GM12878 (cell line): ENCODE data around the gene SELENBP1. TPM values are rescaled to one million over a fixed set of nuclear protein-coding genes. Genes with fewer than 3 reads are reported as not detected.

Experiments used
- ATAC-seq: fragments of 200-7000 bp; cut with Tn5 transposase; 3 replicates; pipeline ENCODE4 v1.9.1; 2020; ENCODE audit warnings: mild to moderate bottlenecking, moderate library complexity
- BruUV-seq: library from RNA; stranded (reverse); fragments of 400-500 nt; replicated peaks from 2 replicates; lab custom pipeline; 2021; lab: Mats Ljungman, UMichigan
- CTCF ChIA-PET: fragments of 300-600 bp; sonication (Branson Sonifier 250); formaldehyde crosslinking; extraction: SDS; loops from one replicate; lab custom pipeline; 2021; ENCODE audit warnings: inconsistent platforms; lab: Yijun Ruan, JAX
- POLR2A ChIA-PET: fragments of 350-600 bp; formaldehyde crosslinking; extraction: SDS; loops from one replicate; lab custom pipeline; 2021; ENCODE audit warnings: inconsistent platforms; lab: Charles Lee
- RAD21 ChIA-PET: fragments of 300-600 bp; sonication (Branson Sonifier 250); formaldehyde crosslinking; loops from one replicate; lab custom pipeline; 2023; ENCODE audit warnings: antibody characterized with exemption; ENCODE audit not compliant: unreplicated experiment; lab: Charles Lee
- SMC1A ChIA-PET: fragments of 300-600 bp; sonication (Branson Sonifier 250); formaldehyde crosslinking; loops from one replicate; lab custom pipeline; 2023; ENCODE audit not compliant: unreplicated experiment, uncharacterized antibody; lab: Charles Lee
- DNase-seq: peaks from one replicate; pipeline ENCODE4 v3.0.0-alpha.2; 2011; ENCODE audit warnings: low read depth, low spot score
- FAIRE-seq: peaks from 3 replicates; lab custom pipeline; 2011; peaks lifted over from hg19 to GRCh38; lab: Jason Lieb, UNC
- H2AFZ ChIP-seq: 2 replicates; pipeline ENCODE4 v1.6.0; 2011; ENCODE audit warnings: low read depth, low read length, control low read depth; ENCODE audit not compliant: control insufficient read depth
- H3K27ac ChIP-seq: 2 replicates; pipeline ENCODE4 v1.5.1; 2011; ENCODE audit warnings: control low read depth; ENCODE audit not compliant: control insufficient read depth, insufficient read depth
- H3K27me3 ChIP-seq, 2 experiments: replicated peaks in 1 of 2; 2 replicates each; pipeline versions ENCODE4 v1.6.0 to v1.6.1; 2011; ENCODE audit warnings: low read length in 1 of 2; ENCODE audit not compliant: control insufficient read depth in 2 of 2, insufficient read depth in 2 of 2
- H3K36me3 ChIP-seq, 2 experiments: 2 replicates each; pipeline ENCODE4 v1.5.1; 2011; ENCODE audit warnings: low read length in 1 of 2; ENCODE audit not compliant: control insufficient read depth in 2 of 2, insufficient read depth in 2 of 2
- H3K4me1 ChIP-seq: 2 replicates; pipeline ENCODE4 v1.6.1; 2011; ENCODE audit warnings: mild to moderate bottlenecking, low read length, moderate library complexity, mixed read lengths; ENCODE audit not compliant: control insufficient read depth, insufficient read depth
- H3K4me2 ChIP-seq: 2 replicates; pipeline ENCODE4 v1.6.0; 2011; ENCODE audit warnings: control low read depth; ENCODE audit not compliant: control insufficient read depth, insufficient read depth
- H3K4me3 ChIP-seq: fragments of 200-600 bp; sonication (generic); 2 replicates; pipeline ENCODE4 v1.5.1; 2016
- H3K79me2 ChIP-seq: 2 replicates; pipeline ENCODE4 v1.6.0; 2011; ENCODE audit warnings: low read length; ENCODE audit not compliant: control insufficient read depth, insufficient read depth
- H3K9ac ChIP-seq: 2 replicates; pipeline ENCODE4 v1.8.0; 2011; ENCODE audit warnings: low read length, control low read depth, mixed read lengths; ENCODE audit not compliant: control insufficient read depth, insufficient read depth
- H3K9me3 ChIP-seq: replicated peaks from 3 replicates; pipeline ENCODE4 v1.5.1; 2011; ENCODE audit warnings: mild to moderate bottlenecking, low read length; ENCODE audit not compliant: control insufficient read depth, insufficient read depth
- H4K20me1 ChIP-seq: 2 replicates; pipeline ENCODE4 v1.6.0; 2011; ENCODE audit not compliant: control insufficient read depth, insufficient read depth
- BCL11A ChIP-seq: IDR thresholded peaks from 2 replicates; pipeline ENCODE4 v1.6.1; 2011; ENCODE audit warnings: low read depth, low read length
- DPF2 ChIP-seq: fragments of 450-650 bp; IDR thresholded peaks from 2 replicates; pipeline ENCODE4 v1.6.1; 2017; ENCODE audit warnings: mild to moderate bottlenecking
- EED ChIP-seq: sonication (generic); IDR thresholded peaks from 2 replicates; pipeline ENCODE4 v1.6.1; 2016; ENCODE audit warnings: antibody characterized with exemption, low read depth
- MTA3 ChIP-seq: IDR thresholded peaks from 2 replicates; pipeline ENCODE4 v1.6.1; 2012; ENCODE audit warnings: low read length, inconsistent platforms, borderline replicate concordance
- MYC ChIP-seq: IDR thresholded peaks from 2 replicates; pipeline ENCODE4 v1.6.1; 2011; ENCODE audit warnings: mild to moderate bottlenecking, low read length, moderate library complexity, inconsistent platforms; ENCODE audit not compliant: insufficient read depth, insufficient replicate concordance, insufficient read length, severe bottlenecking
- NFYA ChIP-seq: IDR thresholded peaks from 2 replicates; pipeline ENCODE4 v1.6.1; 2011; ENCODE audit warnings: low read depth, mild to moderate bottlenecking, low read length, improper control_type of control experiment, borderline replicate concordance
- NR2F1 ChIP-seq: fragments of 450-650 bp; conservative IDR thresholded peaks from 2 replicates; pipeline ENCODE4 v1.6.1; 2017; ENCODE audit warnings: mild to moderate bottlenecking
- PBX3 ChIP-seq: IDR thresholded peaks from 2 replicates; pipeline ENCODE4 v1.6.1; 2011; ENCODE audit warnings: mild to moderate bottlenecking, low read depth, low read length, moderate library complexity; ENCODE audit not compliant: insufficient replicate concordance
- SREBF2 ChIP-seq: IDR thresholded peaks from 2 replicates; pipeline ENCODE4 v1.6.1; 2012; ENCODE audit warnings: mild to moderate bottlenecking, low read length
- YBX1 ChIP-seq: fragments of 450-650 bp; IDR thresholded peaks from 2 replicates; pipeline ENCODE4 v1.6.1; 2016; ENCODE audit warnings: antibody characterized with exemption
- WGBS: methylation state at CpG from one replicate; pipeline ENCODE4 v1.1.6; 2016; ENCODE audit warnings: low lambda C conversion rate; ENCODE audit not compliant: insufficient replicate concordance, insufficient coverage; ENCODE audit errors: missing lambda C conversion rate; 5-methylcytosine and 5-hydroxymethylcytosine counted together
- in situ Hi-C: fragments of 300-500 bp; cut with MboI; formaldehyde crosslinking; loops from 9 replicates; pipeline ENCODE4 v1.14.3; 2018; ENCODE audit warnings: mixed read lengths
- intact Hi-C: fragments of 100-400 bp; cut with micrococcal nuclease; formaldehyde crosslinking; loops from one replicate; pipeline ENCODE4 v1.14.2; 2022; ENCODE audit not compliant: unreplicated experiment
- polyA plus RNA-seq, 11 experiments: library from polyadenylated mRNA; depleted of rRNA in 4 of 11; unstranded in 6 of 11; stranded (reverse) in 5 of 11; fragments of >200 nt; fragmentation: Nextera tagmentation in 4 of 11; fragmentation: Illumina TruSeq in 1 of 11; extraction: Ambion mirVana in 4 of 11; extraction: Trizol in 1 of 11; gene quantifications; 1 replicate in 1 of 11; 2 replicates in 10 of 11; pipeline versions ENCODE4 v1.2.1 to v1.2.3, GENCODE V29; 2011 to 2016; ENCODE audit warnings: inconsistent platforms in 2 of 11, missing spikeins in 2 of 11, low read depth in 1 of 11
- total RNA-seq, 4 experiments: library from RNA; depleted of rRNA in 3 of 4; stranded (reverse); fragments of >200 nt in 3 of 4; fragmentation: Illumina TruSeq in 1 of 4; extraction: Trizol in 1 of 4; gene quantifications; 2 replicates each; pipeline versions ENCODE4 v1.2.1 to v1.2.3, GENCODE V29; 2013 to 2021

SELENBP1 gene
- total and polyA plus RNA-seq, 10 of the 15 experiments (the other 5 are each of a cell fraction or from before 2014, with no cell fraction given) = 0.41 TPM; not detected in 9

GRCh38 chr1:151384584-151384983 is 12.1 kb upstream of the SELENBP1 start:
- no peak overlapping the region for H3K4me2 ChIP-seq
- ChIA-PET POLR2A (no interaction called here), CTCF (interaction anchor here (0.6 to 1.3 kb wide), 4 partner anchors 9 to 44 kb away, joined by 3 to 7 read pairs (median 4); no protein-coding TSS in a partner anchor), RAD21 (interaction anchor here (1.1 kb wide), 1 partner anchor 15 kb away, joined by 3 read pairs; no protein-coding TSS in a partner anchor)
- no peak overlapping the region for H2AFZ ChIP-seq
- H3K27ac ChIP-seq = no peak overlapping the region
- no peak for ATAC-seq
- no peaks in the 10 kb centered on the region for H4K20me1 ChIP-seq
- H3K27me3 ChIP-seq = no peaks in the 10 kb centered on the region
- DNase-seq = no peak
- no TSS peak for BruUV-seq
- FAIRE-seq = no peak
- no peak for TF ChIP-seq YBX1
- TF ChIP-seq NFYA = no peak
- TF ChIP-seq NR2F1 = no peak
- no peak for TF ChIP-seq MTA3
- TF ChIP-seq MYC = no peak
- no peak for TF ChIP-seq SREBF2
- TF ChIP-seq DPF2 = no peak
- TF ChIP-seq BCL11A = no peak
- no peak for TF ChIP-seq EED
- no peak for TF ChIP-seq PBX3
- TF ChIP-seq, all 136 proteins: peak for 0
- SMC1A ChIA-PET = interaction anchor here (0.5 to 1.3 kb wide), 5 partner anchors 11 to 58 kb away, joined by 3 to 4 read pairs (median 3); partner anchors contain the start of gene PI4KB
- H3K9ac ChIP-seq = no peak overlapping the region
- 21% methylated on average over 3 of the region's 3 CpGs for WGBS
- H3K79me2 ChIP-seq = no peaks in the 10 kb centered on the region
- intact Hi-C loops (no loop called here), in situ Hi-C loops (no loop called here)
- H3K36me3 ChIP-seq = no peaks in the 10 kb centered on the region
- no peaks in the 10 kb centered on the region for H3K4me1 ChIP-seq
- no peaks in the 10 kb centered on the region for H3K9me3 ChIP-seq
- H3K4me3 ChIP-seq = no peak overlapping the region
